ENCODE measurements around the gene INVS.

DNA sequence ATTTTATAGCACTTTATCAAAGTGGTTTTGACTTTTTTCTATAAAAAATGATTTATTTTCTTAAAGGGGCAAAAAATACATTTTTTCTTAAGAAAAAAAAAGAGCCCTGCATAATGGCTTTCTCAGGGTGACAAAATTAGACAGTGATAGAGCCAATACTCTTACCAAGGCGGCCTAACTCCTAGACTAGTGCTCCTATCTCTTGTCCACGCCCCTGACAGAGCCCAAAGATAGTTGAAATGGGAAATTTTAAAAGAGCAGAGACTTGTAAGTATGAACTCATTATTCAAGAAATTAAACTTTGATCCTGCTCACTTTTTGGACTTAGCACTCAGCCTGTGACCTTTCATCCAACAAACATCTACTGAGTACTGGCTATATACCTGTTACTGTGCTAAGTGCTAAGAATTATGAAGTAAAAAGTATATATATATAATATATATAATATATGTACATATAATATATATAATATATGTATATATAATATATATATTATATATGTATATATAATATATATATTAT lies 1.2 kb downstream of the INVS start:
- TF ChIP-seq ARNTL (CRISPR knock-in tag; IDR thresholded peaks at IDR 0.05; ENCODE audit: borderline replicate concordance, low read depth) (no peak), ZFP3 (CRISPR knock-in tag; IDR thresholded peaks at IDR 0.05) (no peak), ESRRG (CRISPR knock-in tag; IDR thresholded peaks at IDR 0.05) (no peak)

Measured in SK-N-SH treated with all-trans-retinoic acid at 6 μM for 48 hours (cell line).